Measurements from ENCODE around the gene SF3A2.
A peak's percentile ranks its signal among the peaks of the same experiment; 100 is the strongest.

The SF3A2 gene

GRCh38 chr19:2269244-2270156 lies 32.9 kb downstream of the SF3A2 start (continued):
- TF ChIP-seq ZNF148 (tag by site-specific recombination; IDR thresholded peaks at IDR 0.05; ENCODE audit: borderline replicate concordance) (peak; percentile 60; the same call in 1 of the 2 replicates), ZNF433 (tag by site-specific recombination; IDR thresholded peaks at IDR 0.05; ENCODE audit: low read depth) (no peak), WT1 (tag by site-specific recombination; IDR thresholded peaks at IDR 0.05) (no peak; the same call in 1 of the 2 replicates), KLF8 (tag by site-specific recombination; IDR thresholded peaks at IDR 0.05) (peak; percentile 77), ZXDB (tag by site-specific recombination; IDR thresholded peaks at IDR 0.05) (peak; percentile 60), ZNF362 (tag by site-specific recombination; IDR thresholded peaks at IDR 0.05) (0 out of 2 replicates have a peak, but pooled peaks have one; percentile 81), ZNF791 (tag by site-specific recombination; IDR thresholded peaks at IDR 0.05) (no peak), ZNF2 (tag by site-specific recombination; IDR thresholded peaks at IDR 0.05) (no peak), INSM2 (tag by site-specific recombination; IDR thresholded peaks at IDR 0.05) (no peak; the same call in 1 of the 2 replicates), ZNF529 (tag by site-specific recombination; IDR thresholded peaks at IDR 0.05; ENCODE audit: insufficient replicate concordance) (no peak), ZNF274 (IDR thresholded peaks at IDR 0.05; ENCODE audit: low read length) (no peak), ZNF274 (tag by site-specific recombination; IDR thresholded peaks at IDR 0.05; ENCODE audit: borderline replicate concordance) (no peak), CTCF (tag by site-specific recombination; IDR thresholded peaks at IDR 0.05) (peak; percentile 47), ZNF37A (tag by site-specific recombination; IDR thresholded peaks at IDR 0.05) (no peak), ZNF521 (tag by site-specific recombination; IDR thresholded peaks at IDR 0.05) (no peak), ZNF747 (tag by site-specific recombination; IDR thresholded peaks at IDR 0.05) (no peak), BCL11A (tag by site-specific recombination; IDR thresholded peaks at IDR 0.05; ENCODE audit: low read depth) (no peak), ZNF670 (tag by site-specific recombination; IDR thresholded peaks at IDR 0.05; ENCODE audit: low read depth) (no peak), ZNF473 (tag by site-specific recombination; IDR thresholded peaks at IDR 0.05) (no peak), ZNF645 (tag by site-specific recombination; IDR thresholded peaks at IDR 0.05) (no peak), ZNF112 (tag by site-specific recombination; IDR thresholded peaks at IDR 0.05) (no peak), ZFP3 (tag by site-specific recombination; IDR thresholded peaks at IDR 0.05; ENCODE audit: low read depth) (no peak), ZNF248 (tag by site-specific recombination; IDR thresholded peaks at IDR 0.05) (no peak), ZIC2 (tag by site-specific recombination; IDR thresholded peaks at IDR 0.05) (peak; percentile 33; the same call in 1 of the 2 replicates), ZNF146 (tag by site-specific recombination; IDR thresholded peaks at IDR 0.05) (no peak; the same call in 1 of the 2 replicates), ZNF48 (tag by site-specific recombination; IDR thresholded peaks at IDR 0.05) (no peak), ZNF292 (tag by site-specific recombination; IDR thresholded peaks at IDR 0.05; ENCODE audit: borderline replicate concordance, low read depth) (no peak; the same call in 1 of the 2 replicates), ZNF114 (tag by site-specific recombination; IDR thresholded peaks at IDR 0.05) (no peak), RBAK (tag by site-specific recombination; IDR thresholded peaks at IDR 0.05) (0 out of 2 replicates have a peak, but pooled peaks have one; percentile 11)
